Cardiac muscle cell (in vitro differentiated cells and primary cell): ENCODE measurements around the gene RPS6KA4. TPM values are rescaled to one million over a fixed set of nuclear protein-coding genes. Genes with fewer than 3 reads are reported as not detected.

Source experiments
- DNase-seq, 2 donors: peaks; one replicate each; pipeline versions ENCODE4 v3.0.0 to v3.0.0-alpha.2; 2010 to 2017; ENCODE audit warnings: low read depth in 1 of 2, low spot score in 1 of 2
- H3K27ac ChIP-seq: fragments of 200-600 bp; sonication (generic); 2 replicates; pipeline ENCODE4 v1.5.1; 2016
- H3K27me3 ChIP-seq: fragments of 200-600 bp; sonication (generic); 2 replicates; pipeline ENCODE4 v1.6.0; 2016; ENCODE audit warnings: control low read depth
- H3K36me3 ChIP-seq: fragments of 200-600 bp; sonication (generic); 2 replicates; pipeline ENCODE4 v1.5.1; 2016; ENCODE audit warnings: control low read depth
- H3K4me1 ChIP-seq: fragments of 200-600 bp; sonication (generic); 2 replicates; pipeline ENCODE4 v1.8.1; 2017; ENCODE audit warnings: low read depth, mild to moderate bottlenecking, mixed run types
- H3K4me3 ChIP-seq: fragments of 200-600 bp; sonication (generic); 2 replicates; pipeline ENCODE4 v1.5.1; 2016; ENCODE audit warnings: mild to moderate bottlenecking
- H3K9me3 ChIP-seq: fragments of 200-600 bp; sonication (generic); 2 replicates; pipeline ENCODE4 v1.5.1; 2017; ENCODE audit warnings: low read depth, mild to moderate bottlenecking, control low read depth
- CTCF ChIP-seq: IDR thresholded peaks from 2 replicates; pipeline ENCODE4 v1.5.1; 2012; ENCODE audit warnings: low read depth, mild to moderate bottlenecking, low read length
- polyA plus RNA-seq: library from polyadenylated mRNA; unstranded; fragments of >200 nt; fragmentation: Nextera tagmentation; extraction: Ambion mirVana; gene quantifications from 2 replicates; pipeline ENCODE4 v1.2.1, GENCODE V29; 2016
- total RNA-seq: library from RNA; depleted of rRNA; stranded (reverse); fragments of >200 nt; gene quantifications from 2 replicates; pipeline ENCODE4 v1.2.3, GENCODE V29; 2016

Gene RPS6KA4
- total and polyA plus RNA-seq, 2 experiments from 2014 or later: 22.3 to 28.2 TPM

GRCh38 chr11:64371201-64371600, 12.2 kb downstream of the RPS6KA4 start:
- peaks cover 12% of the 10 kb centered on the region for H3K36me3 ChIP-seq
- H3K27me3 ChIP-seq: no peaks in the 10 kb centered on the region
- no peak overlapping the region for H3K27ac ChIP-seq
- no peak overlapping the region for H3K4me3 ChIP-seq
- no peak for DNase-seq
- H3K9me3 ChIP-seq: no peaks in the 10 kb centered on the region
- H3K4me1 ChIP-seq: no peaks in the 10 kb centered on the region
- TF ChIP-seq CTCF: no peak

GRCh38 chr11:64372021-64372420, 13.1 kb downstream of the RPS6KA4 start:
- no peaks in the 10 kb centered on the region for H3K9me3 ChIP-seq
- TF ChIP-seq CTCF: no peak
- no peak overlapping the region for H3K4me3 ChIP-seq
- DNase-seq: no peak
- no peaks in the 10 kb centered on the region for H3K4me1 ChIP-seq
- no peaks in the 10 kb centered on the region for H3K27me3 ChIP-seq
- peak overlapping the region; percentile 32 for H3K27ac ChIP-seq
- peaks cover 5% of the 10 kb centered on the region for H3K36me3 ChIP-seq

GRCh38 chr11:64372802-64373597, 14.0 kb downstream of the RPS6KA4 start:
- no peak for TF ChIP-seq CTCF
- H3K4me3 ChIP-seq: no peak overlapping the region
- H3K27me3 ChIP-seq: no peaks in the 10 kb centered on the region
- H3K4me1 ChIP-seq: no peaks in the 10 kb centered on the region
- H3K36me3 ChIP-seq: peaks cover 4% of the 10 kb centered on the region
- H3K27ac ChIP-seq: no peak overlapping the region
- H3K9me3 ChIP-seq: no peaks in the 10 kb centered on the region
- no peak for DNase-seq

- no peaks in the 10 kb centered on the region for H3K27me3 ChIP-seq
- H3K4me1 ChIP-seq: no peaks in the 10 kb centered on the region
- H3K9me3 ChIP-seq: no peaks in the 10 kb centered on the region
- H3K4me3 ChIP-seq: no peak overlapping the region
- no peak overlapping the region for H3K27ac ChIP-seq
- TF ChIP-seq CTCF: no peak
- H3K36me3 ChIP-seq: no peaks in the 10 kb centered on the region
- no peak for DNase-seq
Measured at GRCh38 chr11:64373598-64373974, 14.6 kb downstream of the RPS6KA4 start.

- H3K27ac ChIP-seq: no peak overlapping the region
- H3K9me3 ChIP-seq: no peaks in the 10 kb centered on the region
- no peaks in the 10 kb centered on the region for H3K4me1 ChIP-seq
- no peak for TF ChIP-seq CTCF
- H3K36me3 ChIP-seq: no peaks in the 10 kb centered on the region
- DNase-seq: no peak
- no peak overlapping the region for H3K4me3 ChIP-seq
- no peaks in the 10 kb centered on the region for H3K27me3 ChIP-seq
Measured at GRCh38 chr11:64376071-64376470, 17.1 kb downstream of the RPS6KA4 start.
